NCI-H82 treated with DMSO at 0.1 percent for 48 hours (cell line): ENCODE results near the gene FADD.

Experiments
- DNase-seq: peaks from one replicate; lab custom pipeline; 2025; ENCODE audit not compliant: unreplicated experiment; lab: John Stamatoyannopoulos, UW

The FADD gene

GRCh38 chr11:70202920-70203750 lies at the start of gene FADD:
Gene FADD, plus strand, starts transcription at chr11:70203296. Its CDS starts 164 bp downstream, at chr11:70203460.
- peak; percentile 57 for DNase-seq

GRCh38 chr11:70155386-70155785 lies 47.7 kb upstream of the FADD start:
- no peak for DNase-seq

- DNase-seq: no peak
Measured at GRCh38 chr11:70156291-70157037, 46.6 kb upstream of the FADD start.

- no peak for DNase-seq
Measured at GRCh38 chr11:70158201-70158600, 44.9 kb upstream of the FADD start.

- no peak for DNase-seq
Measured at GRCh38 chr11:70158757-70159389, 44.2 kb upstream of the FADD start.

GRCh38 chr11:70159627-70160570 lies 43.2 kb upstream of the FADD start:
- DNase-seq: no peak

GRCh38 chr11:70161043-70161625 lies 42.0 kb upstream of the FADD start:
- no peak for DNase-seq

GRCh38 chr11:70164705-70165104 lies 38.4 kb upstream of the FADD start:
- DNase-seq: no peak

GRCh38 chr11:70167120-70167519 lies 36.0 kb upstream of the FADD start:
- DNase-seq: no peak

- DNase-seq: no peak
Measured at GRCh38 chr11:70167723-70168404, 35.2 kb upstream of the FADD start.

GRCh38 chr11:70168405-70168754 lies 34.7 kb upstream of the FADD start:
- DNase-seq: no peak

- no peak for DNase-seq
Measured at GRCh38 chr11:70169127-70169526, 34.0 kb upstream of the FADD start.

- DNase-seq: no peak
Measured at GRCh38 chr11:70169632-70170031, 33.5 kb upstream of the FADD start.

- DNase-seq: no peak
Measured at GRCh38 chr11:70170596-70171210, 32.4 kb upstream of the FADD start.

GRCh38 chr11:70173018-70173417 lies 30.1 kb upstream of the FADD start:
- DNase-seq: no peak

- no peak for DNase-seq
Measured at GRCh38 chr11:70174547-70175235, 28.4 kb upstream of the FADD start.

GRCh38 chr11:70175236-70175698 lies 27.8 kb upstream of the FADD start:
- DNase-seq: no peak

GRCh38 chr11:70176940-70177689 lies 26.0 kb upstream of the FADD start:
- DNase-seq: no peak
